GM15510 (cell line): ENCODE data around the gene LRRC49.

ENCODE experiments used
- POLR2A ChIP-seq: IDR thresholded peaks from 3 replicates; pipeline ENCODE4 v1.6.1; 2011; ENCODE audit warnings: borderline replicate concordance; ENCODE audit not compliant: insufficient read length; ENCODE audit errors: extremely low read depth

Gene LRRC49

DNA sequence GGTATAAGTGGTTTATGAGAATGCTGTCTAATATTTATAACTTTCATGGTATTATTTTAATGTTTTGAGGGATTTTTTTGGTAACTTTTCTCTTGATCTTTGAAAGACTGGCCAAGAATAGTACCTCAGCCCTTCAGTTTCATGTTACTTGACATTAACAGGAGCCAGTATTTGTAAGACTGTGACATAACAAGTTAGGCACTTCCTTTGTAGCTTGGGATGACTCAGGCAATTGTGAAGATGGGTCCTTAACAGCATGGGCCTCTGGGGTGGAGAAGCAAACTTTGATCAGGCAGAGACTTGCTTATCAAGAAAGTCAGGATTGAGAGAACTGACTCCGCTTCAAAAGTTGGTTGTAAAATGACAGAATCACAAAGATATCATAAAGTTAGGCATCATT lies 9.5 kb downstream of the LRRC49 start:
- no peak for TF ChIP-seq POLR2A

DNA sequence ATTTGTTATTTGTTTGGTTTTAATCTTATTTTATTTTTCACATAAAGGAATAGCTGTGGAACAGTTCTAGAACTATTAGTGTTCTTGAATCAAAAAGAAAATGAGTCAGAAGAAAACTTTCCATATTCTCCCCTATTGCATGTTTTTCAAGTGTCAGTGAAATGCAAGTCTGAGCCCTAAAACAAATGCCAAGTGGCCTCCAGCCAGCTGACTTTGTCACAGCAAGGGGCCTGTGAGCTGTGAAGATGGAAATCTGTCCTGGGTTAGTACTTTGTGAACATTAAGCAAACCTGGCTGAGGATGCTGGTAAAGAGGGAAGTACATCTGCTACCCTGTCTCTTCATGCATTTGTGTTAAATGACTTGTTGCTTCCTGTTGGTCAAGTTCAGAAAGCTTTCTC lies 14.2 kb downstream of the LRRC49 start:
- no peak for TF ChIP-seq POLR2A

DNA sequence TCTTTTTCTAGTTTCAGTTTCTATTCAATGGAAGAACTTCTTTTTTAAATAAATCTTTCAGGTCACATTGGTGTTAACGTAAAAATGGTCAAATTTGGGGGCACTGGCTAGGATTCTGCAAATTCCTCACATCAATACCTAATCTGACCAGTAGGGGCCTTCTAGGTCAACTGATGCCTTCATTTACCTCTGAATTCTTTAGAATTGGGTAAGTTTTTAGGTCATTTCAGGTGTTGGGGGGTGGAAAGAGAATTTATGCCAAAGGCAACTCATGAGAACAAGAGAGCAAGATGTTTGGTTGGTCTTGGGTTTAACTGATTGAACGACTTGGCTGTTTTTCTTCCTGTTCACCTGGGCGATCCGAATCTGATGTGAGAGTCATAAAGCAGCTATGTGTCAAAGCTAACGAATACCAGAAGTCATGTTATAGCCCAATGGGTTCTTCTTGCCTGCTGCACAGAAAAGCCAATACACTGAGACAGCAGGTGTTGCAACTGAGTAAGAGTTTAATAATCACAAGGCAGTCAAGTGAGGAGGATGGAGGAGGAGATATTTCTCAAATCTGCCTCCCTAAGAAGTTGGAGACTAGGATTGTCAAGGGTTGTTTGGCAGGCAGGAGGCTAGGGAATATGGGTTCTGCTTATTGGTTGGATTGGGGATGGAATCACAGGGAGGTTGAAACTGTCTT lies 15.3 kb downstream of the LRRC49 start:
- no peak for TF ChIP-seq POLR2A

DNA sequence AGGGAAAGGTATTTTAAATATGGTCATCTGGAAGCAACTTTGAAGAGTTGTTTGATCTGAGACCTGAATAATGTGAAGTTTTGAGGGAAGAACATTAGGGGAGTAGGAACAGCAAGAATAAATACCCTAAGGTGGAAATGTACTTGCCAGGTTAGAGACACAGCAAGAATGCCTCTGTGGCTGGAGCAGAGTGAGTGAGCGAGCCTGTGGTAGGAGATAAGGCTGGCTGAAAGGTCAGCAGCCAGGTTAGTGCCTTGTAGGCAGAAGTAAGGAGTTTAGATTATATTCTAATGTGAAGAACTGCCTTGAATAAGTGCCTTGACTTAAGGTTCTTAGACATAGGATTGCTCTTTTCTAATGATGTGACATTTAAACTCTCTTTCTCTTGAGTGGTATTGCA lies 18.3 kb downstream of the LRRC49 start:
- TF ChIP-seq POLR2A, result no peak

GRCh38 chr15:70912187-70912586 lies 19.6 kb downstream of the LRRC49 start:
- no peak for TF ChIP-seq POLR2A

DNA sequence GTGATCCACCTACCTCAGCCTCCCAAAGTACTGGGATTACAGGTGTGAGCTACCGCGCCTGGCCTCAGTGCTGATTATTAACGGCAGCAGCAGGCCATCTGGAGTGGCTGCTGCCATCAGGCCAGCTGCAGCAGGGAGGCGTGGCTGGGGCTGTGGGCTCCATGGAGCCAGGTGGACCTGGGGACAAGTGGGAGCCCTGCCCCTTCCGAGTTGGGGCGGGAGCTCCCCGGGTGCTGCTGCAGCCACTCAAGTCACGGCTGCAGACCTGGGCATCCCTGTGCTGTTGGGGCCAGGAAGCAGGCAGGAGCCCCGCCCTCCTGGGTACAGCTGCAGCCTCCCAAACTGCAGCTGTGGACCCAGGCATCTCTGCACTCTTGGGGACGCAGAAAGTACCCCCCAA lies 23.9 kb downstream of the LRRC49 start:
- no peak for TF ChIP-seq POLR2A

DNA sequence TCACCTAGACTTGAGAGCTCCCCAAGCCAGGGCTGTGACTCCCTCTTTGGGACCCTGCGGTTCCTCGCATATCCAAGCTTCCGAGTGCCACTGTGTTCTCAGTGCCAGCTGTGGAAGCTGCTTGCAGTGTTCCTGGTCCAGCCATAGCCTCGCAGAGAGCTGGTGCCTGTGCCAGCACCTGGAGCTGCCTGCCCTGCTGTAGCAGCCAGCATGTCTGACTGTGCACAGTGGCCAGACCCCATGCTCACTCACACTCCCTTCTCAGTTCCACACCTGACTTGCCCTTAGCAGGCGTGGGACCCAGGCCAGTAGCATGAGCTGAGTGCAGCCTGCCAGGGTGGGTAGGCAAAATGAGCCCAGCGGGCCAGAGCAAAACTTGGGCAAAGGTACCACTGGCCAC lies 25.3 kb downstream of the LRRC49 start:
- TF ChIP-seq POLR2A, result no peak

GRCh38 chr15:70920981-70921696 lies 28.5 kb downstream of the LRRC49 start:
- TF ChIP-seq POLR2A, result no peak

- no peak for TF ChIP-seq POLR2A
Measured at GRCh38 chr15:70922119-70922518, 29.5 kb downstream of the LRRC49 start.

GRCh38 chr15:70923311-70924080 lies 30.9 kb downstream of the LRRC49 start:
- TF ChIP-seq POLR2A, result no peak

DNA sequence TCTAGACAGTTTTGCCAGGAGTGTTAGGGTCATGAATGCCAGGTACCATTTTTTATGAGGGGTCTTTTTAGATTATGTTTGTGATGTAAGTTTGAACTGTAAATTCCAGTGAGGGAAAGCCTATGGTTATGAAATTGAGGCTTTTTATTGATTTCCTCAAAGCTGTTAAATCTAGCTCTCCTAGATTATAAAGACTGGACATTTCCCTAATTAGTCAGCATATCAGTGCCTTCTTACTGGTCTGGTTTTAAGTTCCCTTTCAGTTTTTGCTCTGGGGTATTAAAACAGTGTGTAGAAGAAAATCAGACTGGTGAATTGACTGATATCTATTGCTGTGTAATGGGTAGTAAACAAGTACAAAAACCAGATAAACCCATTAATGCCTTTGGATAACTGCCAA lies 39.2 kb downstream of the LRRC49 start:
- TF ChIP-seq POLR2A, result no peak

DNA sequence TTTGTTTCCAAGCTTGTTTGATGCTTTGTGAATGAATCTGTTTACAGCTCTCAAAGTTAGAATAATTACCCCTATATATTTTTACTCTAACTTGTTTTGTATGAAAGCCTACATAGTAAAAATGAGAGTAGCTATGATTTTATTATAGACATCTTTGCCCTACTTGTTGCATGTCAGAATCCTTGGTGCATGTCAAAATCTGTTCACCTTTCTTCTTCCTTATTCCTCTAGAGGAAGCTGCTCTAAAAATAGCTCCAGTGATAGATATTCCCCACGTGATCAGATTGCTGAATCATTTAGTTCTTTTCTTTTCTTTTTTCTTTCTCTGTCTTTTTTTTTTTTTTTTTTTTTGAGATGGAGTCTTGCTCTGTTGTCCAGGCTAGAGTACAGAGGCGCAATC lies 39.8 kb downstream of the LRRC49 start:
- TF ChIP-seq POLR2A, result no peak

DNA sequence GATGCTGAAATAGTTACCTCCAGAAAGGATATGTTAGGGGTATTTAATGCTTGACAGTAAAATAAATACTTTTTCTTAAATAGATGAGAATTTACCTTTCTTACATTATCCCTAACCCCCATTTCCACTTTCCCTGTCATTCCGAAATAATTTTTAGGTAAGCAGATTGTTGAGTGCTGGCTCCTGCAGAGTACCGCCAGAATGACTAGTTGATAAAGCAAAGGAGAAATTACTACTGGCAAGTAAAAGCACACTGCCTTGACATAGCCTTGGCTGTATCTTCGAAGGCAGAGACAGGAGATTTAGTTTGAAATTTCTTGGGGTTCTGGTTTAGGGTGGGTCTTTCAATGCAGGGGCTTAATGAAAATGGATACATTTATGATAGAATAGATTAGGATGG lies 40.8 kb downstream of the LRRC49 start:
- no peak for TF ChIP-seq POLR2A

GRCh38 chr15:70935631-70936030 lies 43.0 kb downstream of the LRRC49 start:
- no peak for TF ChIP-seq POLR2A

GRCh38 chr15:70936326-70936725 lies 43.7 kb downstream of the LRRC49 start:
- TF ChIP-seq POLR2A, result no peak
